Panc1 (cell line): Measurements from ENCODE around the gene SH3BP2. TPM values are rescaled to one million over a fixed set of nuclear protein-coding genes. Genes with fewer than 3 reads are reported as not detected.

Experiments used
- ATAC-seq: fragments of 200-7000 bp; cut with Tn5 transposase; 2 replicates; pipeline ENCODE4 v1.9.1; 2020; ENCODE audit warnings: mild to moderate bottlenecking, moderate library complexity
- BruUV-seq: library from RNA; stranded (reverse); fragments of 400-500 nt; replicated peaks from 2 replicates; lab custom pipeline; 2021; lab: Mats Ljungman, UMichigan
- CTCF ChIA-PET: fragments of 300-600 bp; sonication (Branson Sonifier 250); formaldehyde crosslinking; loops from one replicate; lab custom pipeline; 2022; ENCODE audit warnings: antibody characterized with exemption; lab: Charles Lee
- POLR2A ChIA-PET: fragments of 300-600 bp; sonication (Branson Sonifier 250); formaldehyde crosslinking; loops from one replicate; lab custom pipeline; 2022; ENCODE audit warnings: antibody characterized with exemption; lab: Charles Lee
- DNase-seq: peaks from one replicate; pipeline ENCODE4 v3.0.0-alpha.2; 2010; ENCODE audit warnings: low read depth, low spot score
- H3K27ac ChIP-seq: 2 replicates; pipeline ENCODE4 v1.5.1; 2011; ENCODE audit warnings: mild to moderate bottlenecking, low read length, inconsistent platforms
- H3K27me3 ChIP-seq: fragments of 200-500 bp; sonication (Bioruptor generic); 2 replicates; pipeline ENCODE4 v1.6.0; 2014; ENCODE audit warnings: low read length, inconsistent platforms; ENCODE audit not compliant: control insufficient read depth, insufficient read depth
- H3K36me3 ChIP-seq: fragments of 200-500 bp; sonication (Bioruptor generic); 2 replicates; pipeline ENCODE4 v1.5.1; 2014; ENCODE audit warnings: inconsistent platforms, mild to moderate bottlenecking, low read length, moderate library complexity; ENCODE audit not compliant: control insufficient read depth, insufficient read depth
- H3K4me1 ChIP-seq: 2 replicates; pipeline ENCODE4 v1.5.1; 2011; ENCODE audit warnings: inconsistent platforms, mild to moderate bottlenecking, low read length, moderate library complexity; ENCODE audit not compliant: control insufficient read depth, insufficient read depth
- H3K4me3 ChIP-seq, 2 experiments: 2 replicates each; pipeline ENCODE4 v1.5.1; 2011 to 2012; ENCODE audit warnings: low read depth in 2 of 2, low read length in 2 of 2, mild to moderate bottlenecking in 2 of 2, inconsistent platforms in 1 of 2, moderate library complexity in 1 of 2
- H3K9me3 ChIP-seq: fragments of 200-500 bp; sonication (Bioruptor generic); 2 replicates; pipeline ENCODE4 v1.5.1; 2014; ENCODE audit warnings: low read depth, mild to moderate bottlenecking, inconsistent platforms, low read length, moderate library complexity; ENCODE audit not compliant: control insufficient read depth, insufficient read depth
- CTCF ChIP-seq: fragments of 450-650 bp; IDR thresholded peaks from 2 replicates; pipeline ENCODE4 v1.5.1; 2017; ENCODE audit warnings: mild to moderate bottlenecking
- POLR2AphosphoS5 ChIP-seq: IDR thresholded peaks from 2 replicates; pipeline ENCODE4 v1.6.1; 2012; ENCODE audit warnings: mild to moderate bottlenecking, low read depth, low read length, moderate library complexity
- SIN3A ChIP-seq: IDR thresholded peaks from 2 replicates; pipeline ENCODE4 v1.6.1; 2012; ENCODE audit warnings: low read depth, mild to moderate bottlenecking, low read length, moderate library complexity, borderline replicate concordance; ENCODE audit not compliant: insufficient read depth
- TCF7L2 ChIP-seq: IDR thresholded peaks from 2 replicates; pipeline ENCODE4 v1.6.1; 2011; ENCODE audit warnings: mild to moderate bottlenecking, low read depth, low read length, inconsistent platforms
- in situ Hi-C: cut with HindIII; loops from 2 replicates; pipeline ENCODE4 v1.10.0; 2016; ENCODE audit warnings: low sequenced_read_pairs, low pct_unique_long_range_greater_than_20kb
- intact Hi-C: fragments of 100-400 bp; cut with micrococcal nuclease; formaldehyde crosslinking; loops from one replicate; pipeline ENCODE4 v1.10.0; 2022; ENCODE audit not compliant: unreplicated experiment
- total RNA-seq: library from RNA; stranded (reverse); gene quantifications from one replicate; pipeline ENCODE4 v1.2.1, GENCODE V29; 2021; ENCODE audit not compliant: unreplicated experiment
- TF ChIP-seq, protein P1 (sequence below), 2 experiments: IDR thresholded peaks; 2 replicates each; pipeline ENCODE4 v1.6.1; 2011 to 2012; ENCODE audit warnings: low read depth in 2 of 2, control low read depth in 1 of 2, low read length in 1 of 2, mild to moderate bottlenecking in 1 of 2, moderate library complexity in 1 of 2; ENCODE audit not compliant: insufficient read depth in 1 of 2

Gene SH3BP2
- total RNA-seq, 1 experiment from 2014 or later: 93.4 TPM

DNA sequence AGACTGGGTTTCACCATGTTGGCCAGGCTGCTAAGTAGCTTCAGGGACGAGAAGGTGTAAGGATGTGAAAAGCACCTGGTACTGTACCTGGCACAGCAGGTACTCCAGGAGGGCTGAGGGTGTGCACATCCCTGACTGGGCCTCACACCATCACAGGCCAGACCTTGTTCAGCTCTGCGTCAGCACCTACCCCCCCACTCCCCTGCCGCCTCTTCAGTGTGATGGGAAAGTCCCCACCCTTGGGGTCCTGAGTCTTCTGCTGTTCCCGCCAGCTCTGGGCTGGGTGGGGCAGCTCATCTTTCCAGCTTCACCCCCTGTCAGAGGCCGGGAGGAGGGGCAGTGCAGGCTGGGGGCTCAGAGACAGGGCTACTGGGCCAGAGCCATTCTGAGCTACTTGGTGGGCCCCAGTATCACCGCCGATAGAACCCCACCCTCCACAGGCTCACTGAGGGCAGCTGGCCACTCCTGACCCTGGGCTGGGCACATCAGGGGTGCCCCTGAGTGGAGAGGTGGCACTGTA, 6.7 kb upstream of the SH3BP2 start:
- Histone ChIP-seq H3K4me1 (peaks cover 11% of the 10 kb centered on the region), H3K27me3 (no peaks in the 10 kb centered on the region), H3K27ac (no peak overlapping the region), H3K36me3 (no peaks in the 10 kb centered on the region), H3K9me3 (no peaks in the 10 kb centered on the region), H3K4me3 (no peak overlapping the region)
- POLR2A ChIA-PET: no interaction called here
- in situ Hi-C loops (no loop called here), intact Hi-C loops (no loop called here)
- ATAC-seq (no peak), DNase-seq (no peak)
- BruUV-seq: no TSS peak
- CTCF ChIA-PET: no interaction called here
- TF ChIP-seq SIN3A: no peak
- no peak for TF ChIP-seq POLR2AphosphoS5
- no peak for TF ChIP-seq TCF7L2
- TF ChIP-seq, protein P1, sequence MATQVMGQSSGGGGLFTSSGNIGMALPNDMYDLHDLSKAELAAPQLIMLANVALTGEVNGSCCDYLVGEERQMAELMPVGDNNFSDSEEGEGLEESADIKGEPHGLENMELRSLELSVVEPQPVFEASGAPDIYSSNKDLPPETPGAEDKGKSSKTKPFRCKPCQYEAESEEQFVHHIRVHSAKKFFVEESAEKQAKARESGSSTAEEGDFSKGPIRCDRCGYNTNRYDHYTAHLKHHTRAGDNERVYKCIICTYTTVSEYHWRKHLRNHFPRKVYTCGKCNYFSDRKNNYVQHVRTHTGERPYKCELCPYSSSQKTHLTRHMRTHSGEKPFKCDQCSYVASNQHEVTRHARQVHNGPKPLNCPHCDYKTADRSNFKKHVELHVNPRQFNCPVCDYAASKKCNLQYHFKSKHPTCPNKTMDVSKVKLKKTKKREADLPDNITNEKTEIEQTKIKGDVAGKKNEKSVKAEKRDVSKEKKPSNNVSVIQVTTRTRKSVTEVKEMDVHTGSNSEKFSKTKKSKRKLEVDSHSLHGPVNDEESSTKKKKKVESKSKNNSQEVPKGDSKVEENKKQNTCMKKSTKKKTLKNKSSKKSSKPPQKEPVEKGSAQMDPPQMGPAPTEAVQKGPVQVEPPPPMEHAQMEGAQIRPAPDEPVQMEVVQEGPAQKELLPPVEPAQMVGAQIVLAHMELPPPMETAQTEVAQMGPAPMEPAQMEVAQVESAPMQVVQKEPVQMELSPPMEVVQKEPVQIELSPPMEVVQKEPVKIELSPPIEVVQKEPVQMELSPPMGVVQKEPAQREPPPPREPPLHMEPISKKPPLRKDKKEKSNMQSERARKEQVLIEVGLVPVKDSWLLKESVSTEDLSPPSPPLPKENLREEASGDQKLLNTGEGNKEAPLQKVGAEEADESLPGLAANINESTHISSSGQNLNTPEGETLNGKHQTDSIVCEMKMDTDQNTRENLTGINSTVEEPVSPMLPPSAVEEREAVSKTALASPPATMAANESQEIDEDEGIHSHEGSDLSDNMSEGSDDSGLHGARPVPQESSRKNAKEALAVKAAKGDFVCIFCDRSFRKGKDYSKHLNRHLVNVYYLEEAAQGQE (IDR thresholded peaks at IDR 0.05; ENCODE audit: insufficient read depth in 1 of 2, low read depth in 2 of 2, low read length in 1 of 2): no peak
- TF ChIP-seq CTCF: no peak

GRCh38 chr4:2786794-2787229, 6.1 kb upstream of the SH3BP2 start:
- no peak for ATAC-seq
- DNase-seq: no peak
- ChIA-PET POLR2A (interaction anchor here (0.6 kb wide), 1 partner anchor 754 kb away, joined by 6 read pairs; no protein-coding TSS in a partner anchor), CTCF (no interaction called here)
- no peak overlapping the region for H3K4me3 ChIP-seq
- H3K4me1 ChIP-seq: peaks cover 12% of the 10 kb centered on the region
- intact Hi-C loops (no loop called here), in situ Hi-C loops (no loop called here)
- H3K27ac ChIP-seq: no peak overlapping the region
- TF ChIP-seq POLR2AphosphoS5 (no peak), CTCF (no peak), SIN3A (no peak), TCF7L2 (no peak)
- TF ChIP-seq, protein P1 (IDR thresholded peaks at IDR 0.05; ENCODE audit: insufficient read depth in 1 of 2, low read depth in 2 of 2, low read length in 1 of 2): no peak
- H3K27me3 ChIP-seq: no peaks in the 10 kb centered on the region
- BruUV-seq: no TSS peak
- H3K9me3 ChIP-seq: no peaks in the 10 kb centered on the region
- no peaks in the 10 kb centered on the region for H3K36me3 ChIP-seq
